GM20431 (cell line): Measurements from ENCODE around the gene WNK1.
"Not testable (repeated sequence)": the region's sequence is repeated elsewhere in the genome, so short reads cannot be mapped to it uniquely, and the experiment has no call there.

Experiments used
- in situ Hi-C: fragments of 300-500 bp; cut with MseI, MboI; formaldehyde crosslinking; loops from one replicate; pipeline ENCODE4 v1.15.0; 2020; ENCODE audit warnings: low sequenced_read_pairs; ENCODE audit not compliant: unreplicated experiment

WNK1 gene

GRCh38 chr12:849733-850437, 97.5 kb downstream of the WNK1 start:
- in situ Hi-C loops, result not testable (repeated sequence)

GRCh38 chr12:851343-851742, 99.0 kb downstream of the WNK1 start:
- in situ Hi-C loops, result no loop called here

GRCh38 chr12:851913-852312, 99.5 kb downstream of the WNK1 start:
- in situ Hi-C loops, result no loop called here

- in situ Hi-C loops, result no loop called here
Measured at GRCh38 chr12:852864-853263, 100.5 kb downstream of the WNK1 start.

- in situ Hi-C loops, result no loop called here
Measured at GRCh38 chr12:857611-858010, 105.2 kb downstream of the WNK1 start.

- in situ Hi-C loops, result no loop called here
Measured at GRCh38 chr12:862303-862911, 110.0 kb downstream of the WNK1 start.

- in situ Hi-C loops, result no loop called here
Measured at GRCh38 chr12:863285-863684, 110.9 kb downstream of the WNK1 start.

GRCh38 chr12:865614-866013, 113.2 kb downstream of the WNK1 start:
- in situ Hi-C loops, result no loop called here

- in situ Hi-C loops, result no loop called here
Measured at GRCh38 chr12:867905-868304, 115.5 kb downstream of the WNK1 start.

GRCh38 chr12:868722-869121, 116.3 kb downstream of the WNK1 start:
- in situ Hi-C loops, result no loop called here

GRCh38 chr12:870378-870777, 118.0 kb downstream of the WNK1 start:
- in situ Hi-C loops, result no loop called here

GRCh38 chr12:873954-874353, 121.6 kb downstream of the WNK1 start:
- in situ Hi-C loops, result no loop called here

GRCh38 chr12:879641-880040, 127.3 kb downstream of the WNK1 start:
- in situ Hi-C loops, result no loop called here

- in situ Hi-C loops, result no loop called here
Measured at GRCh38 chr12:880656-881055, 128.3 kb downstream of the WNK1 start.

- in situ Hi-C loops, result no loop called here
Measured at GRCh38 chr12:884746-885414, 132.5 kb downstream of the WNK1 start.

- in situ Hi-C loops, result no loop called here
Measured at GRCh38 chr12:885701-886100, 133.3 kb downstream of the WNK1 start.

GRCh38 chr12:886206-886605, 133.8 kb downstream of the WNK1 start:
- in situ Hi-C loops, result no loop called here

GRCh38 chr12:894226-894625, 141.8 kb downstream of the WNK1 start:
- in situ Hi-C loops, result no loop called here

- in situ Hi-C loops, result no loop called here
Measured at GRCh38 chr12:896031-896430, 143.7 kb downstream of the WNK1 start.

GRCh38 chr12:897386-897785, 145.0 kb downstream of the WNK1 start:
- in situ Hi-C loops, result no loop called here

GRCh38 chr12:902581-902980, 150.2 kb downstream of the WNK1 start:
- in situ Hi-C loops, result no loop called here
